ENCODE measurements around the gene LRTM2.

DNA sequence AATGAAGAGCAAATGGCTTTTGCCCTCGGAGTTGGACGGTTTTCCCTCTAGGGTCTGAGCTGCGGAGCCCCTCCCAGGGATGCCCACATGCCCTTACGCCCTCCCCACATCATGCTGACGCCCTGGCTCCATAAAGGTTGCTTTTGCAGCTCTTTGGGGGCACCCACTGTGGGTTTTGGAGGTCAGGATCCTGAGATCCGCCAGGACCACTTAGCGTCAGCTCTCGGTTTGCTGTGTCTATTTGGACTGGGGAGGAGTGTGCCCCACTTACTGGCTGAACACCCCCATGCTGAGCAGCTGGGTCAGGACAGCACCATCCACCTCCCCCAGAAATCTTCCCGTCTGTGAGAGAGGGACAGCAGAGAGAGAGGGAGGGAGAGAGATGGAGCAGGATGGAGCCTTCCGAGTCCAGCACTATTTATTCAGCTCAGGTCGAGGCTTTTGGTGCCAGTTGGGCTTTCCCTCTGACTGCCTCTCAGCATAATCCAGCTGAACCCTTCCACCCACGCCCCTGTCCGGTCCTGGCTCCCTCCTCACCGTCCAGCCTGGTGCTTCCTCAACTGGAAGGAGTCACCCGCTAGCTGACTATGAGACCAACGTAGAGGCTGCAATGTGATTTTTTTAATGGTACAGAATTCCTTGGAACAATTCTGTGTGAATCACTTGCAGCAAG is 18.9 kb upstream of the LRTM2 start:
- TF ChIP-seq, protein P1, sequence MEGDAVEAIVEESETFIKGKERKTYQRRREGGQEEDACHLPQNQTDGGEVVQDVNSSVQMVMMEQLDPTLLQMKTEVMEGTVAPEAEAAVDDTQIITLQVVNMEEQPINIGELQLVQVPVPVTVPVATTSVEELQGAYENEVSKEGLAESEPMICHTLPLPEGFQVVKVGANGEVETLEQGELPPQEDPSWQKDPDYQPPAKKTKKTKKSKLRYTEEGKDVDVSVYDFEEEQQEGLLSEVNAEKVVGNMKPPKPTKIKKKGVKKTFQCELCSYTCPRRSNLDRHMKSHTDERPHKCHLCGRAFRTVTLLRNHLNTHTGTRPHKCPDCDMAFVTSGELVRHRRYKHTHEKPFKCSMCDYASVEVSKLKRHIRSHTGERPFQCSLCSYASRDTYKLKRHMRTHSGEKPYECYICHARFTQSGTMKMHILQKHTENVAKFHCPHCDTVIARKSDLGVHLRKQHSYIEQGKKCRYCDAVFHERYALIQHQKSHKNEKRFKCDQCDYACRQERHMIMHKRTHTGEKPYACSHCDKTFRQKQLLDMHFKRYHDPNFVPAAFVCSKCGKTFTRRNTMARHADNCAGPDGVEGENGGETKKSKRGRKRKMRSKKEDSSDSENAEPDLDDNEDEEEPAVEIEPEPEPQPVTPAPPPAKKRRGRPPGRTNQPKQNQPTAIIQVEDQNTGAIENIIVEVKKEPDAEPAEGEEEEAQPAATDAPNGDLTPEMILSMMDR (IDR thresholded peaks at IDR 0.05) = no peak
- TF ChIP-seq POLR2A (IDR thresholded peaks at IDR 0.05) (no peak), EP300 (IDR thresholded peaks at IDR 0.05) (no peak), POLR2AphosphoS5 (IDR thresholded peaks at IDR 0.05) (no peak)

All from gastroesophageal sphincter (tissue), 3 donors.